ENCODE results near the gene TM6SF1.
"Not testable (repeated sequence)": the region's sequence is repeated elsewhere in the genome, so short reads cannot be mapped to it uniquely, and the experiment has no call there.

Gene TM6SF1

DNA sequence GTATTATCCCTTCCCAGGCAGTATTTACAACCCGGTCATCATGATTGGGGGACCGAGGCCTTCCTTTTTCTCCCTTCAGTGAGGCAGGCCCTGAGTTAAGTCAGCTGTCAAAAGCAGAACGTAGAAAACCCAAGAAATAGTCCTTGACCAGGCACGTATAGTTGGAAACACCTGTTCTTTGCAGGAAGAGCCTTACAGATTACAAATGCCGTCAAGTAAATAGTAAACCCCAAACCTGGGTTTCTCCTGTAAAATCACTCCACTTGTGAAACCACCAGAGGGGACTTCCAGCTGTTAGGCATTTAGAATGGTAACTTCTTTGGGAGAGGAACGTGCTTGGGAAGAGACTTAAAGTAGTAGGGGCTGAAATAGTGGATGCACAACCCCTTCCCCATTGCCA, 39.4 kb upstream of the TM6SF1 start:
- Histone ChIP-seq H2BK120ac (ENCODE audit: low read depth, low read length) (no peak overlapping the region), H4K5ac (ENCODE audit: low read length) (no peak overlapping the region), H2BK15ac (replicated peaks; ENCODE audit: low read depth) (no peak overlapping the region), H3K4me1 (ENCODE audit: control insufficient read depth, low read depth, low read length) (peaks cover 7% of the 10 kb centered on the region), H3K4ac (ENCODE audit: low read depth, low read length) (no peak overlapping the region), H3K18ac (ENCODE audit: low read length) (peak overlapping the region; percentile 34), H3K4me2 (ENCODE audit: low read length) (no peak overlapping the region), H2BK5ac (ENCODE audit: low read length) (no peak overlapping the region), H3K36me3 (ENCODE audit: control insufficient read depth, insufficient read depth, low read length) (no peaks in the 10 kb centered on the region), H3K56ac (ENCODE audit: low read length) (peak overlapping the region; percentile 90), H3K23ac (ENCODE audit: low read length) (no peak overlapping the region), H3K9ac (ENCODE audit: low read length) (no peak overlapping the region), H3K27ac (ENCODE audit: low read depth, low read length) (no peak overlapping the region), H3K27me3 (ENCODE audit: insufficient read depth, low read length, poor library complexity) (no peaks in the 10 kb centered on the region), H2AK5ac (ENCODE audit: low read length) (no peak overlapping the region), H3K4me3 (ENCODE audit: low read length) (no peak overlapping the region), H3K79me1 (ENCODE audit: low read length) (peaks cover 4% of the 10 kb centered on the region), H4K8ac (ENCODE audit: low read depth, low read length) (no peak overlapping the region), H3K79me2 (ENCODE audit: control insufficient read depth, insufficient read depth, low read length) (peaks cover 29% of the 10 kb centered on the region)
- WGBS (ENCODE audit: extremely low coverage, insufficient coverage, low lambda C conversion rate): no CpG with 5 or more reads among the region's 6 CpGs
- no peak for DNase-seq

DNA sequence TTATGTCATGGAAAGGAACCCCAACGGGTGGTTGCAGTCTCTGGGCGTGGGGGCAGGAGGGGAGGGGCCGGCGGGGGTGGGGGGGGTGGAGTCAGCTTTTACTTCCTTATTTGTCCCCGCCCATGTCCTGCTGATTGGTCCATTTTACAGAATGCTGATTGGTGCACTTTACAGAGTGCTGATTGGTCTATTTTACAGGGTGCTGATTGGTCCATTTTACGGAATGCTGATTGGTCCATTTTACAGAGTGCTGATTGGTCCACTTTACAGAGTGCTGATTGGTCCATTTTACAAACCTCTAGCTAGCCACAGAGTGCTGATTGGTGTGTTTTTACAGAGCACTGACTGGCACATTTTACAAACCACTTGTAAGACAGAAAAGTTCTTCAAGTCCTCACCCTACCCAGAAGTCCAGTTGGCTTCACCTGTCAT, 38.2 kb upstream of the TM6SF1 start:
- H2BK15ac ChIP-seq (replicated peaks; ENCODE audit: low read depth): not testable (repeated sequence)

DNA sequence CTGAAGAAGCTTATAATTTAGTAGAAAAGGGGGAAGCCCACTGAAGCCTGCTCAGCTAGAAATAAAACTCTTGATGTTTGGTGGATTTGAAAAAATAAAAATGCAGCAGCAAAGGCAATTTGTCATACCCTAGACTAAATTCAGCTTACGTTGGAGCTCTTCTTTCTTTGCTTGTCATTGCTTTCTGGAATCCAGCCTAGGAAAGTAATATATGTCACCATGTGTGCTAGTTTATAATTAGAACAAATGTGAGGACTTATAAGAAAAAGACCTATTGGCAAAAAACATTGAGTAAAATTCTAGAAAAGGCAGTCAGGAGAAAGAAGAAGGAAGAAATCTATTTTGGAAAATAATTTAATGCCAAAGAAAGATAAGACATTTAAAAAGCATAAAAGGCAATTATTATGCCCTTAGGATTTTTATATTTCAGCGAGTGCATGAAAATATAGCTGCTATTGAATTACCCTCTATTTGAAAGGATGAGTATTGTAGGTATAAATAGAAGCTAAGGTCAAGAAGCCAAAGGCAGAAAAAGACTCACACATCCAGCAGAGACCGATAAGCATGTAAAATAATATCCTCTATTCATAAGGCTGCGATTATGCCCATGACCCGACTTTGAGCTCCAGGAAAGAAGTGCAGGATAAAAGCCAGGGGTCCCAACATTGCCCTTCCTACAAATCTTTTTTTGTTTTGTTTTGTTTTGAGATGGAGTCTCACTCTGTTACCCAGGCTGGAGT, 29.8 kb upstream of the TM6SF1 start:
- Histone ChIP-seq H3K4me1 (ENCODE audit: control insufficient read depth, low read depth, low read length) (no peaks in the 10 kb centered on the region), H3K56ac (ENCODE audit: low read length) (no peak overlapping the region), H2BK5ac (ENCODE audit: low read length) (no peak overlapping the region), H3K79me2 (ENCODE audit: control insufficient read depth, insufficient read depth, low read length) (no peaks in the 10 kb centered on the region), H3K4me2 (ENCODE audit: low read length) (no peak overlapping the region), H2BK15ac (replicated peaks; ENCODE audit: low read depth) (no peak overlapping the region), H2AK5ac (ENCODE audit: low read length) (no peak overlapping the region), H3K23ac (ENCODE audit: low read length) (no peak overlapping the region), H4K5ac (ENCODE audit: low read length) (no peak overlapping the region), H3K9ac (ENCODE audit: low read length) (no peak overlapping the region), H3K36me3 (ENCODE audit: control insufficient read depth, insufficient read depth, low read length) (no peaks in the 10 kb centered on the region), H3K18ac (ENCODE audit: low read length) (no peak overlapping the region), H3K4ac (ENCODE audit: low read depth, low read length) (no peak overlapping the region), H3K4me3 (ENCODE audit: low read length) (no peak overlapping the region), H2BK120ac (ENCODE audit: low read depth, low read length) (no peak overlapping the region), H3K27ac (ENCODE audit: low read depth, low read length) (no peak overlapping the region), H3K79me1 (ENCODE audit: low read length) (no peaks in the 10 kb centered on the region), H3K27me3 (ENCODE audit: insufficient read depth, low read length, poor library complexity) (no peaks in the 10 kb centered on the region), H4K8ac (ENCODE audit: low read depth, low read length) (no peak overlapping the region)
- DNase-seq: no peak
- WGBS (ENCODE audit: extremely low coverage, insufficient coverage, low lambda C conversion rate): no CpG with 5 or more reads among the region's 5 CpGs

More for the DNA sequence above, 38.2 kb upstream of the TM6SF1 start:
- peak; percentile 58 for DNase-seq
- not testable (repeated sequence) for H3K79me1 ChIP-seq (ENCODE audit: low read length); H3K4me2 ChIP-seq (ENCODE audit: low read length); H3K27ac ChIP-seq (ENCODE audit: low read depth, low read length); H3K4me1 ChIP-seq (ENCODE audit: control insufficient read depth, low read depth, low read length); H3K56ac ChIP-seq (ENCODE audit: low read length); H2BK5ac ChIP-seq (ENCODE audit: low read length); H3K27me3 ChIP-seq (ENCODE audit: insufficient read depth, low read length, poor library complexity); H3K23ac ChIP-seq (ENCODE audit: low read length); H3K36me3 ChIP-seq (ENCODE audit: control insufficient read depth, insufficient read depth, low read length); H2BK120ac ChIP-seq (ENCODE audit: low read depth, low read length); H2AK5ac ChIP-seq (ENCODE audit: low read length); H3K4me3 ChIP-seq (ENCODE audit: low read length); H4K8ac ChIP-seq (ENCODE audit: low read depth, low read length); H3K18ac ChIP-seq (ENCODE audit: low read length); H3K4ac ChIP-seq (ENCODE audit: low read depth, low read length); H4K5ac ChIP-seq (ENCODE audit: low read length); H3K9ac ChIP-seq (ENCODE audit: low read length)
- peaks cover 19% of the 10 kb centered on the region for H3K79me2 ChIP-seq (ENCODE audit: control insufficient read depth, insufficient read depth, low read length)
- no CpG with 5 or more reads among the region's 6 CpGs for WGBS (ENCODE audit: extremely low coverage, insufficient coverage, low lambda C conversion rate)

DNA sequence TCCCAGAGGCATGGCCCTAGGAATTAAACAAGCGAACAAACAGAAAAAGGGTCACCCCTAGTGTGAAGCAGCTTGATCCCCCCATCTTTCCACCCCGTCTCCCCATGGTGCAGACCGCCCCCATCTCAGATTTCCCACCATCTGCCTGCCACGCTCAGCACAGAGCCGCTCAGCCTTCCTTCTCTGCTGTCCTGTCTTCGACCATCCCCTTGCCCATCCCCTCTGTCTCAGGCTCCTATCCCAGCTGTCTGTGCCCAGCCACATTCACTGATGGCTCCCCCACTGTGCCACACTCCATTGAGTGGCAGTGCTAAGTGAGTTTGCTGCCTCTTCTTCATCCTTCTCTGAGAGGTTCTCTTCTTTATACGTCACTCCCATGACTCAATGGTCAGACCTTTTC, 28.7 kb upstream of the TM6SF1 start:
- no peak overlapping the region for H3K4ac ChIP-seq (ENCODE audit: low read depth, low read length)
- H4K8ac ChIP-seq (ENCODE audit: low read depth, low read length): no peak overlapping the region
- no peaks in the 10 kb centered on the region for H3K36me3 ChIP-seq (ENCODE audit: control insufficient read depth, insufficient read depth, low read length)
- H3K4me1 ChIP-seq (ENCODE audit: control insufficient read depth, low read depth, low read length): no peaks in the 10 kb centered on the region
- DNase-seq: no peak
- no peak overlapping the region for H3K9ac ChIP-seq (ENCODE audit: low read length)
- no peaks in the 10 kb centered on the region for H3K79me2 ChIP-seq (ENCODE audit: control insufficient read depth, insufficient read depth, low read length)
- H2BK5ac ChIP-seq (ENCODE audit: low read length): no peak overlapping the region
- no peak overlapping the region for H3K56ac ChIP-seq (ENCODE audit: low read length)
- H3K18ac ChIP-seq (ENCODE audit: low read length): no peak overlapping the region
- H3K4me3 ChIP-seq (ENCODE audit: low read length): no peak overlapping the region
- WGBS (ENCODE audit: extremely low coverage, insufficient coverage, low lambda C conversion rate): no CpG with 5 or more reads among the region's 7 CpGs
- H2AK5ac ChIP-seq (ENCODE audit: low read length): no peak overlapping the region
- H3K4me2 ChIP-seq (ENCODE audit: low read length): no peak overlapping the region
- H3K27ac ChIP-seq (ENCODE audit: low read depth, low read length): no peak overlapping the region
- H3K23ac ChIP-seq (ENCODE audit: low read length): no peak overlapping the region
- H4K5ac ChIP-seq (ENCODE audit: low read length): no peak overlapping the region
- H3K27me3 ChIP-seq (ENCODE audit: insufficient read depth, low read length, poor library complexity): no peaks in the 10 kb centered on the region
- no peak overlapping the region for H2BK15ac ChIP-seq (replicated peaks; ENCODE audit: low read depth)
- no peaks in the 10 kb centered on the region for H3K79me1 ChIP-seq (ENCODE audit: low read length)
- no peak overlapping the region for H2BK120ac ChIP-seq (ENCODE audit: low read depth, low read length)

DNA sequence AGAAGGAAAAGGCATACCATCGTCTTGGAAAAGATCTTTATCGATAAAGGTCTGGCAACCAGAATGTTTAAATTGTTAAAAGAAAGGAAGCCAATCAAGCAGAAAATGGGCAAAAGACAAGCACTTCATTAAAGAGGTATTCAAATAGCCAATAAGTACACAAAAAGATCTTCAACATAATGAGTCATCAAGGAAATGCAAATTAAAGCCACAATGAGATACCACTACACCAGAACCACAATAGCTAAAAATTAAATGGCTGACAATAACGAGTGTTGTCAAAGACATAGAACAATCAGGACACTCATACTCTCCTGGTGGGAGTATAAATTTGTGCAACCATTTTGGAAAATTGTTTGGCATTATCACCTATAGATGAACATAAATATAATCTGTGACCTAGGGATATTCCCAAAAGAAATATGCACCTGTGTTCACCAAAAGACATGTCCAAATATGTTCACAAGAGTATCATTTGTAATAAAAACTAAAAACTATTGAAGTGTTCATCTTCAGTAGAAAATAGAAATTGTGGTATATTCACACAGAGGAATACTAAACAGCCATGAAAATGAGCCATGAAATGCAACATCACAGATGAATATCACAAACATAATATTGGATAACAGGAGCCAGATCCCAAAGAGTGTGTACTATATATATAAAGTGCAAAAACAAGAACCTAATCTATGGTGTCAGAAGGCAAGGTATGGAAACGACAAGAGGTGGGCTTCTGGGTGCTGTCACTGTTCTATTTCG, 26.0 kb upstream of the TM6SF1 start:
- H2BK5ac ChIP-seq (ENCODE audit: low read length): no peak overlapping the region

More for the DNA sequence above, 26.0 kb upstream of the TM6SF1 start:
- Histone ChIP-seq H3K4ac (ENCODE audit: low read depth, low read length) (no peak overlapping the region), H3K79me2 (ENCODE audit: control insufficient read depth, insufficient read depth, low read length) (no peaks in the 10 kb centered on the region), H3K4me3 (ENCODE audit: low read length) (no peak overlapping the region), H3K4me2 (ENCODE audit: low read length) (no peak overlapping the region), H2AK5ac (ENCODE audit: low read length) (no peak overlapping the region), H4K8ac (ENCODE audit: low read depth, low read length) (no peak overlapping the region), H2BK15ac (replicated peaks; ENCODE audit: low read depth) (no peak overlapping the region), H3K9ac (ENCODE audit: low read length) (no peak overlapping the region), H3K4me1 (ENCODE audit: control insufficient read depth, low read depth, low read length) (no peaks in the 10 kb centered on the region), H2BK120ac (ENCODE audit: low read depth, low read length) (no peak overlapping the region), H3K23ac (ENCODE audit: low read length) (no peak overlapping the region), H3K27me3 (ENCODE audit: insufficient read depth, low read length, poor library complexity) (no peaks in the 10 kb centered on the region), H3K56ac (ENCODE audit: low read length) (no peak overlapping the region), H3K36me3 (ENCODE audit: control insufficient read depth, insufficient read depth, low read length) (no peaks in the 10 kb centered on the region), H3K79me1 (ENCODE audit: low read length) (no peaks in the 10 kb centered on the region), H4K5ac (ENCODE audit: low read length) (no peak overlapping the region), H3K27ac (ENCODE audit: low read depth, low read length) (no peak overlapping the region), H3K18ac (ENCODE audit: low read length) (no peak overlapping the region)
- WGBS (ENCODE audit: extremely low coverage, insufficient coverage, low lambda C conversion rate): no CpG with 5 or more reads among the region's 5 CpGs
- no peak for DNase-seq

Measured in mesendoderm (in vitro differentiated cells).